Measurements from ENCODE around the gene HELLS.
A peak's percentile ranks its signal among the peaks of the same experiment; 100 is the strongest.
"Not testable (repeated sequence)": the region's sequence is repeated elsewhere in the genome, so short reads cannot be mapped to it uniquely, and the experiment has no call there.

Gene HELLS

GRCh38 chr10:94533027-94533426 lies 12.6 kb upstream of the HELLS start:
- TF ChIP-seq EZH2 (IDR thresholded peaks at IDR 0.05) (no peak), FOXP2 (optimal IDR thresholded peaks at IDR 0.05; ENCODE audit: control extremely low read depth, extremely low read length, insufficient read depth) (no peak), POLR2AphosphoS5 (IDR thresholded peaks at IDR 0.05; ENCODE audit: borderline replicate concordance, low read depth, low read length) (no peak)
- Histone ChIP-seq H3K36me3 (ENCODE audit: insufficient read depth, low read length) (no peaks in the 10 kb centered on the region), H3K4me3 (no peak overlapping the region), H3K9me3 (ENCODE audit: low read depth, low read length) (no peaks in the 10 kb centered on the region), H3K27ac (no peak overlapping the region), H3K9ac (ENCODE audit: insufficient read length) (no peak overlapping the region)
- no peak for DNase-seq (ENCODE audit: low read depth, low spot score)

- H3K36me3 ChIP-seq (ENCODE audit: insufficient read depth, low read length); DNase-seq (ENCODE audit: low read depth, low spot score); H3K4me3 ChIP-seq; H3K27ac ChIP-seq; H3K9ac ChIP-seq (ENCODE audit: insufficient read length); H3K9me3 ChIP-seq (ENCODE audit: low read depth, low read length): not testable (repeated sequence)
Measured at GRCh38 chr10:94542282-94542681, 3.3 kb upstream of the HELLS start.

GRCh38 chr10:94546049-94546900 lies 687 bp downstream of the HELLS start:
- TF ChIP-seq FOXP2 (optimal IDR thresholded peaks at IDR 0.05; ENCODE audit: control extremely low read depth, extremely low read length, insufficient read depth): no peak
- TF ChIP-seq EZH2 (IDR thresholded peaks at IDR 0.05): no peak
- no peak for TF ChIP-seq POLR2AphosphoS5 (IDR thresholded peaks at IDR 0.05; ENCODE audit: borderline replicate concordance, low read depth, low read length)
- peak overlapping the region; percentile 87 for H3K4me3 ChIP-seq
- H3K36me3 ChIP-seq (ENCODE audit: insufficient read depth, low read length): peaks cover 13% of the 10 kb centered on the region
- no peaks in the 10 kb centered on the region for H3K9me3 ChIP-seq (ENCODE audit: low read depth, low read length)
- no peak overlapping the region for H3K27ac ChIP-seq
- DNase-seq (ENCODE audit: low read depth, low spot score): no peak
- peak overlapping the region; percentile 93 for H3K9ac ChIP-seq (ENCODE audit: insufficient read length)

- DNase-seq (ENCODE audit: low read depth, low spot score): no peak
- Histone ChIP-seq H3K4me3 (peak overlapping the region; percentile 87), H3K27ac (no peak overlapping the region), H3K9me3 (ENCODE audit: low read depth, low read length) (no peaks in the 10 kb centered on the region), H3K36me3 (ENCODE audit: insufficient read depth, low read length) (peaks cover 13% of the 10 kb centered on the region), H3K9ac (ENCODE audit: insufficient read length) (peak overlapping the region; percentile 93)
- no peak for TF ChIP-seq EZH2 (IDR thresholded peaks at IDR 0.05)
- no peak for TF ChIP-seq FOXP2 (optimal IDR thresholded peaks at IDR 0.05; ENCODE audit: control extremely low read depth, extremely low read length, insufficient read depth)
- TF ChIP-seq POLR2AphosphoS5 (IDR thresholded peaks at IDR 0.05; ENCODE audit: borderline replicate concordance, low read depth, low read length): no peak
Measured at GRCh38 chr10:94546901-94547185, 1.3 kb downstream of the HELLS start.

GRCh38 chr10:94549221-94549620 lies 3.6 kb downstream of the HELLS start:
- Histone ChIP-seq H3K9ac (ENCODE audit: insufficient read length) (no peak overlapping the region), H3K36me3 (ENCODE audit: insufficient read depth, low read length) (peaks cover 25% of the 10 kb centered on the region)

GRCh38 chr10:94567714-94568307 lies 22.2 kb downstream of the HELLS start:
- not testable (repeated sequence) for H3K4me3 ChIP-seq; H3K27ac ChIP-seq; DNase-seq (ENCODE audit: low read depth, low spot score); H3K9me3 ChIP-seq (ENCODE audit: low read depth, low read length); H3K9ac ChIP-seq (ENCODE audit: insufficient read length)
- peaks cover 30% of the 10 kb centered on the region for H3K36me3 ChIP-seq (ENCODE audit: insufficient read depth, low read length)

More at GRCh38 chr10:94549221-94549620, 3.6 kb downstream of the HELLS start:
- Histone ChIP-seq H3K4me3 (no peak overlapping the region), H3K27ac (no peak overlapping the region), H3K9me3 (ENCODE audit: low read depth, low read length) (no peaks in the 10 kb centered on the region)
- TF ChIP-seq POLR2AphosphoS5 (IDR thresholded peaks at IDR 0.05; ENCODE audit: borderline replicate concordance, low read depth, low read length) (no peak), EZH2 (IDR thresholded peaks at IDR 0.05) (no peak), FOXP2 (optimal IDR thresholded peaks at IDR 0.05; ENCODE audit: control extremely low read depth, extremely low read length, insufficient read depth) (no peak)
- no peak for DNase-seq (ENCODE audit: low read depth, low spot score)

GRCh38 chr10:94571081-94571480 lies 25.5 kb downstream of the HELLS start:
- DNase-seq (ENCODE audit: low read depth, low spot score): peak; percentile 10
- Histone ChIP-seq H3K9ac (ENCODE audit: insufficient read length) (no peak overlapping the region), H3K9me3 (ENCODE audit: low read depth, low read length) (no peaks in the 10 kb centered on the region), H3K4me3 (no peak overlapping the region), H3K36me3 (ENCODE audit: insufficient read depth, low read length) (peaks cover 36% of the 10 kb centered on the region), H3K27ac (peak overlapping the region; percentile 48; the same call in 1 of the 2 replicates)
- no peak for TF ChIP-seq FOXP2 (optimal IDR thresholded peaks at IDR 0.05; ENCODE audit: control extremely low read depth, extremely low read length, insufficient read depth)
- no peak for TF ChIP-seq POLR2AphosphoS5 (IDR thresholded peaks at IDR 0.05; ENCODE audit: borderline replicate concordance, low read depth, low read length)
- TF ChIP-seq EZH2 (IDR thresholded peaks at IDR 0.05): no peak

- DNase-seq (ENCODE audit: low read depth, low spot score): no peak
- no peaks in the 10 kb centered on the region for H3K9me3 ChIP-seq (ENCODE audit: low read depth, low read length)
- no peak overlapping the region for H3K4me3 ChIP-seq
- no peak overlapping the region for H3K9ac ChIP-seq (ENCODE audit: insufficient read length)
- TF ChIP-seq EZH2 (IDR thresholded peaks at IDR 0.05) (no peak), FOXP2 (optimal IDR thresholded peaks at IDR 0.05; ENCODE audit: control extremely low read depth, extremely low read length, insufficient read depth) (no peak), POLR2AphosphoS5 (IDR thresholded peaks at IDR 0.05; ENCODE audit: borderline replicate concordance, low read depth, low read length) (no peak)
- peaks cover 35% of the 10 kb centered on the region for H3K36me3 ChIP-seq (ENCODE audit: insufficient read depth, low read length)
- H3K27ac ChIP-seq: peak overlapping the region; percentile 48; the same call in 1 of the 2 replicates
Measured at GRCh38 chr10:94571528-94571927, 25.9 kb downstream of the HELLS start.

- H3K9ac ChIP-seq (ENCODE audit: insufficient read length): no peak overlapping the region
- H3K4me3 ChIP-seq: no peak overlapping the region
- H3K9me3 ChIP-seq (ENCODE audit: low read depth, low read length): no peaks in the 10 kb centered on the region
- peaks cover 22% of the 10 kb centered on the region for H3K36me3 ChIP-seq (ENCODE audit: insufficient read depth, low read length)
- no peak for TF ChIP-seq POLR2AphosphoS5 (IDR thresholded peaks at IDR 0.05; ENCODE audit: borderline replicate concordance, low read depth, low read length)
- TF ChIP-seq FOXP2 (optimal IDR thresholded peaks at IDR 0.05; ENCODE audit: control extremely low read depth, extremely low read length, insufficient read depth): no peak
- TF ChIP-seq EZH2 (IDR thresholded peaks at IDR 0.05): no peak
- H3K27ac ChIP-seq: no peak overlapping the region
- DNase-seq (ENCODE audit: low read depth, low spot score): no peak
Measured at GRCh38 chr10:94578790-94579189, 33.2 kb downstream of the HELLS start.

All from SK-N-MC (cell line).